ENCODE measurements around the gene GNRH2. TPM values are rescaled to one million over a fixed set of nuclear protein-coding genes. Genes with fewer than 3 reads are reported as not detected.
A peak's percentile ranks its signal among the peaks of the same experiment; 100 is the strongest.

The GNRH2 gene, protein sequence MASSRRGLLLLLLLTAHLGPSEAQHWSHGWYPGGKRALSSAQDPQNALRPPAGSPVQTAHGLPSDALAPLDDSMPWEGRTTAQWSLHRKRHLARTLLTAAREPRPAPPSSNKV
- total RNA-seq (not detected), polyA plus RNA-seq (under 1 TPM in 1 of 3 donors, not detected in 2; 0.39 TPM)
- long read RNA-seq, donor 1, result 0 reads
- long read RNA-seq, donor 2, result 0 reads

DNA sequence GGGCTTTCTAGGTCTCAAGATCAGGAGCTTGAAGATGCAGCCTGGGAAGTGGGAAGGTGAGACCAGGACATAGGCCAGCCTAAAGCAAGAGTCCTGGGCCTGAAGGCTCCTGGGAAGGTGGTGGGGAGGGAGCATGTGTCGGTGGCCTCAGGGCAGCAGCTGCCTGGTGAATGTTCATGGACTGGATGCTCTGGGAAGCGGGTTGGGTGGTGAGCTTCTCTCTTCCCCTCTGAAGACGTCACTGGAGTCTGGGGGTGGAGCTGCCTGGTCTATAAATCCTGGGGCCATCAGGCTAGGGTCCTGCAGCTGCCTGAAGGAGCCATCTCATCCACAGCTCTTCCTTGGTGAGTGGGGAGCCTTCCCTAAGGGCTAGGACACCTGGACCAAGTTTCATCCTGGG is at the start of gene GNRH2:
Gene GNRH2 (plus strand): TSS at position 301 of the 400 bp plus-strand sequence. CDS start 793 bp downstream, outside the sequence.
- TF ChIP-seq CTCF (IDR thresholded peaks at IDR 0.05), result no peak
- Histone ChIP-seq H3K27me3 (ENCODE audit: insufficient read depth in 3 of 3, low read length in 2 of 3) (no peaks in the 10 kb centered on the region), H3K36me3 (ENCODE audit: insufficient read depth in 1 of 2, low read depth in 1 of 2) (peaks cover under 1 to 35% of the 10 kb centered on the region in 2 donors), H3K27ac (peak within 1 kb of the TSS; percentile 23), H3K4me3 (no peak within 1 kb of the TSS), H3K4me1 (peaks cover 7% of the 10 kb centered on the region), H3K9me3 (no peaks in the 10 kb centered on the region)
- DNase-seq, result no peak
- WGBS, 3 donors, result 49 to 71% (median 60%) methylated on average over 3 of the region's 3 CpGs
- no peak for ATAC-seq
- intact Hi-C loops (cut with DNase I), result loop anchor here in 1 of 2 donors (10.0 kb wide), 1 partner anchor 161 kb away; the partner anchor contains the start of genes DDRGK1 and ITPA

- Histone ChIP-seq H3K4me3 (no peak overlapping the region), H3K27me3 (ENCODE audit: insufficient read depth in 3 of 3, low read length in 2 of 3) (no peaks in the 10 kb centered on the region), H3K9me3 (no peaks in the 10 kb centered on the region), H3K36me3 (ENCODE audit: insufficient read depth in 1 of 2, low read depth in 1 of 2) (peaks cover 3 to 65% of the 10 kb centered on the region in 2 donors), H3K27ac (no peak overlapping the region), H3K4me1 (no peaks in the 10 kb centered on the region)
- 74 to 84% (median 80%) methylated on average over 2 of the region's 2 CpGs for WGBS, 3 donors
- no peak for ATAC-seq
- TF ChIP-seq CTCF (IDR thresholded peaks at IDR 0.05), result no peak
- intact Hi-C loops (cut with DNase I), result no loop called here
- DNase-seq, result no peak
These were observed 47.6 kb upstream of the GNRH2 start for GRCh38 chr20:2995796-2996195.

DNA sequence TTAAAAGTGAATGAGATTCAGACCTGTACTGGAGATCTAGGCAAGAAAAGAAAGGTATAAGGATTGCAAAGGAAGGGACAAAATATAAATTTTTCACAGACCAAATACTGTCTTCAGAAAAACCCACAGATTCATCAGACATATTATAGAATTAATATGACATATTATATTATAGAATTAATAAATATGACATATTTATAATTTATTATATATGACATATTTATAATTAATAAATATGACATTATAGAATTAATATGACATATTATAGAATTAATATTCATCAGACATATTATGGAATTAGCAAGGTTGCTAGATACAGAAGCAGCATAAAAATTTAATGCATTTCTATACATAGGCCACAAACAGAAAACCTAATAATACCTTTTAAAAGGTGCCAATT is 44.7 kb upstream of the GNRH2 start:
- DNase-seq (no peak), ATAC-seq (no peak)
- H3K36me3 ChIP-seq (ENCODE audit: insufficient read depth in 1 of 2, low read depth in 1 of 2), result peaks cover 0 to 45% of the 10 kb centered on the region in 2 donors
- TF ChIP-seq CTCF (IDR thresholded peaks at IDR 0.05), result no peak
- intact Hi-C loops (cut with DNase I), result no loop called here
- H3K4me3 ChIP-seq, result no peak overlapping the region
- no peaks in the 10 kb centered on the region for H3K27me3 ChIP-seq (ENCODE audit: insufficient read depth in 3 of 3, low read length in 2 of 3)
- no peak overlapping the region for H3K27ac ChIP-seq
- no peaks in the 10 kb centered on the region for H3K9me3 ChIP-seq
- no peaks in the 10 kb centered on the region for H3K4me1 ChIP-seq

- Histone ChIP-seq H3K27me3 (ENCODE audit: insufficient read depth in 3 of 3, low read length in 2 of 3) (no peaks in the 10 kb centered on the region), H3K9me3 (no peaks in the 10 kb centered on the region), H3K4me3 (no peak overlapping the region), H3K4me1 (no peaks in the 10 kb centered on the region), H3K27ac (no peak overlapping the region), H3K36me3 (ENCODE audit: insufficient read depth in 1 of 2, low read depth in 1 of 2) (peaks cover 0 to 43% of the 10 kb centered on the region in 2 donors)
- WGBS, 3 donors, result 47 to 57% (median 51%) methylated on average over 7 of the region's 7 CpGs
- intact Hi-C loops (cut with DNase I), result loop anchor here in 1 of 2 donors (10.0 kb wide), 1 partner anchor 246 kb away; no protein-coding TSS in a partner anchor
- peak; percentile 67 for TF ChIP-seq CTCF (IDR thresholded peaks at IDR 0.05)
- no peak for DNase-seq
- peak in 3 of 4 donors; percentile 57 to 91 (median 81) for ATAC-seq
These were observed 42.4 kb upstream of the GNRH2 start for GRCh38 chr20:3000852-3001523.

Data from psoas muscle (tissue), 8 donors.